Measurements from ENCODE around the gene CXXC5.
"Not testable (repeated sequence)": the region's sequence is repeated elsewhere in the genome, so short reads cannot be mapped to it uniquely, and the experiment has no call there.

Gene CXXC5

GRCh38 chr5:139648205-139649081, at the start of gene CXXC5:
Gene CXXC5 (plus strand): TSS chr5:139648349. CDS start chr5:139680524, 32,175 bp downstream.
- peak; percentile 93 for DNase-seq (ENCODE audit: low spot score)

GRCh38 chr5:139598601-139598965, 49.6 kb upstream of the CXXC5 start:
- DNase-seq (ENCODE audit: low spot score) = not testable (repeated sequence)

GRCh38 chr5:139600336-139600949, 47.7 kb upstream of the CXXC5 start:
- peak; percentile 33 for DNase-seq (ENCODE audit: low spot score)

GRCh38 chr5:139601429-139601828, 46.7 kb upstream of the CXXC5 start:
- DNase-seq (ENCODE audit: low spot score) = no peak

GRCh38 chr5:139601948-139602347, 46.2 kb upstream of the CXXC5 start:
- DNase-seq (ENCODE audit: low spot score) = not testable (repeated sequence)

GRCh38 chr5:139605887-139606286, 42.3 kb upstream of the CXXC5 start:
- DNase-seq (ENCODE audit: low spot score) = no peak

GRCh38 chr5:139611703-139612584, 36.2 kb upstream of the CXXC5 start:
- no peak for DNase-seq (ENCODE audit: low spot score)

GRCh38 chr5:139619861-139620260, 28.3 kb upstream of the CXXC5 start:
- no peak for DNase-seq (ENCODE audit: low spot score)

GRCh38 chr5:139625398-139625797, 22.8 kb upstream of the CXXC5 start:
- not testable (repeated sequence) for DNase-seq (ENCODE audit: low spot score)

- no peak for DNase-seq (ENCODE audit: low spot score)
Observed at GRCh38 chr5:139630855-139631254, 17.3 kb upstream of the CXXC5 start.

- no peak for DNase-seq (ENCODE audit: low spot score)
Observed at GRCh38 chr5:139631520-139632165, 16.5 kb upstream of the CXXC5 start.

- peak; percentile 83 for DNase-seq (ENCODE audit: low spot score)
Observed at GRCh38 chr5:139633295-139634027, 14.7 kb upstream of the CXXC5 start.

GRCh38 chr5:139634028-139634325, 14.2 kb upstream of the CXXC5 start:
- no peak for DNase-seq (ENCODE audit: low spot score)

GRCh38 chr5:139634541-139634940, 13.6 kb upstream of the CXXC5 start:
- DNase-seq (ENCODE audit: low spot score) = no peak

- no peak for DNase-seq (ENCODE audit: low spot score)
Observed at GRCh38 chr5:139635191-139635590, 13.0 kb upstream of the CXXC5 start.

GRCh38 chr5:139635606-139636206, 12.4 kb upstream of the CXXC5 start:
- peak; percentile 87 for DNase-seq (ENCODE audit: low spot score)

GRCh38 chr5:139636207-139636792, 11.8 kb upstream of the CXXC5 start:
- DNase-seq (ENCODE audit: low spot score) = no peak

- DNase-seq (ENCODE audit: low spot score) = no peak
Observed at GRCh38 chr5:139636975-139637408, 11.2 kb upstream of the CXXC5 start.

- DNase-seq (ENCODE audit: low spot score) = peak; percentile 94
Observed at GRCh38 chr5:139637438-139638089, 10.6 kb upstream of the CXXC5 start.

Measured in AG20443 (cell line).